Coronary artery (tissue), 2 donors: ENCODE measurements around the gene ABCA13.

ENCODE experiments used
- DNase-seq: peaks from one replicate; pipeline ENCODE4 v3.0.0-alpha.2; 2017; ENCODE audit warnings: low spot score
- H3K27ac ChIP-seq, 2 donors: fragments of 200-600 bp; sonication (generic); one replicate each; pipeline ENCODE4 v1.5.1; 2016 to 2019
- H3K4me3 ChIP-seq: fragments of 200-600 bp; sonication (generic); 2 replicates; pipeline ENCODE4 v1.5.1; 2016; ENCODE audit warnings: mild to moderate bottlenecking, moderate library complexity
- CTCF ChIP-seq: fragments of 200-600 bp; sonication (generic); IDR thresholded peaks from one replicate; pipeline ENCODE4 v1.5.1; 2019; ENCODE audit warnings: antibody characterized with exemption

Gene ABCA13

GRCh38 chr7:48292949-48293348 lies 121.7 kb downstream of the ABCA13 start:
- no peak for TF ChIP-seq CTCF
- DNase-seq, result no peak
- Histone ChIP-seq H3K27ac (no peak overlapping the region), H3K4me3 (no peak overlapping the region)

GRCh38 chr7:48295296-48295971 lies 124.2 kb downstream of the ABCA13 start:
- no peak overlapping the region for H3K4me3 ChIP-seq
- no peak for TF ChIP-seq CTCF
- DNase-seq, result no peak
- H3K27ac ChIP-seq, result no peak overlapping the region

- no peak overlapping the region for H3K4me3 ChIP-seq
- TF ChIP-seq CTCF, result no peak
- H3K27ac ChIP-seq, result no peak overlapping the region
- DNase-seq, result no peak
Observed at GRCh38 chr7:48296966-48297365, 125.7 kb downstream of the ABCA13 start.

- H3K27ac ChIP-seq, result no peak overlapping the region
- TF ChIP-seq CTCF, result no peak
- DNase-seq, result no peak
- no peak overlapping the region for H3K4me3 ChIP-seq
Observed at GRCh38 chr7:48298779-48299178, 127.5 kb downstream of the ABCA13 start.

DNA sequence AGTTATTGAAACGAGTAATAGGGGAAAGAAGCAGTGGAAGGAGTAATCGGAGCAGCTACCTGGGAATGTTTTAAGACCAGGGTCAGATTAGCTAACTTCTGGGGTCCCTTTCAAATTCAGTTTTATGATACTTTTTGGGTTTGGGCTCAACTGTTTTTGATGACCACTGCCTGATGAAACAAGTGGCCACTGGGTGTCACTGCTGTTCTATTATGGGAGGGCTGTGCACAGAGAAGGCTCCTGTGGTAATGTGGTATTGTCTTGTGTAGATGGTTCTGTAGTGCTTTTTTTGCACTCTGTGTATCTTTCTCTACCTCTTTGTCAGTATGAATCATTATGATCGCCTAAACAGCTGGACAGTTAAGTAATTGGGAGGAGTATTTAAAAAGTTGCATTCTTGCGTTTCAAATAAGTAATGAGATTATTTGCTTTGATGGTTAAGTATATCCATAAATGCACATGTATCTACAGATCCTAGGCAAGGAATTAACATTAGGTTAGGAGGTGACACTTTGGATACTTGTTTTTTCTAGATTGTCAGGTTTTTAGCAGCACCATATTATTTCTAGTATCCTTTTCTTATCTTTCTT lies 128.4 kb downstream of the ABCA13 start:
- Histone ChIP-seq H3K27ac (no peak overlapping the region), H3K4me3 (no peak overlapping the region)
- no peak for DNase-seq
- TF ChIP-seq CTCF, result peak; percentile 44

DNA sequence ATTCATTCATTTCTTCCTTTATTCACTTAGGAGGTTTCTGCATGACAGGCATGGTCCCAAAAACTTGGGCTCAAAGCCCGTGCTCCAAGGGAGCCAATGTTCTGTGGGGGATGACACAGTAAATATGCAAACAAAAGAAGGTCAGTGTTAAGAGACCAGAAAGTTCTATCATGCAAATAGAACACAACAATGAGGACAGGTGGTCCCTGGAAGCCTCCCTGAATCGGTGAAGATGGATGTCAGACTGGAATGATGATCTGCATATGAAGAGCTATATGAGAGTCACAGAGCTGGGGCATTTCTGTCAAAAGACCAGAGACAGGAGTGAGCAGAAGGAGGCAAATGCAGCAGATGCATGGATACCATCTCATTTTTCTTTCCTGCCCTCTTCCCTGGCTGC lies 129.0 kb downstream of the ABCA13 start:
- H3K27ac ChIP-seq, result no peak overlapping the region
- H3K4me3 ChIP-seq, result no peak overlapping the region
- no peak for TF ChIP-seq CTCF
- no peak for DNase-seq

DNA sequence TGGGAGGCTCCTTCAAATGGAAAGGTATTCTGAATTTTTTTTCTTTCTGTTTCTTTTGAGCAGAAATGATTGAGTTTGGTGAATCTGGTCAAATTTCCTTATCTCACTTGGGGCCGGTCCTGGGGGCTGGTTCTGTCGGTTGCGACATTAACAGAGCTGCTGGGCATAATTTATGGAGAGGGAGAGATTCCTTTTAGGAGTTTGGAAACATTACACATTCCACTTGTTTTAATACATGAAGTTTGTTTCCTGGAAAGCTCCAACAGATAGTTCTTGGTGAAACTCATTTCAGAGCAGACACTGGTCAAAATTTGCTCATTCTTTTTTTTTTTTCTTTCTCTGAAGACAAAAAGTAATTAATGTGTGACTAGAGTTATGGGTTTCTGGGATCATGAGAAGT lies 129.9 kb downstream of the ABCA13 start:
- no peak for TF ChIP-seq CTCF
- H3K27ac ChIP-seq, result no peak overlapping the region
- H3K4me3 ChIP-seq, result no peak overlapping the region
- DNase-seq, result no peak
